H9 (cell line): ENCODE measurements around the gene JADE2. TPM values are rescaled to one million over a fixed set of nuclear protein-coding genes. Genes with fewer than 3 reads are reported as not detected.

Source experiments
- DNase-seq: peaks from one replicate; pipeline ENCODE4 v3.0.0-alpha.2; 2017
- H2AFZ ChIP-seq: one replicate; pipeline ENCODE4 v1.6.1; 2013; ENCODE audit warnings: mild to moderate bottlenecking, low read length, control low read depth, moderate library complexity
- H2AK5ac ChIP-seq: 2 replicates; pipeline ENCODE4 v1.6.1; 2013; ENCODE audit warnings: low read length, control low read depth, mixed read lengths; ENCODE audit not compliant: insufficient read length
- H2BK120ac ChIP-seq: one replicate; pipeline ENCODE4 v1.6.1; 2013; ENCODE audit warnings: low read depth, mild to moderate bottlenecking, low read length, control low read depth, inconsistent platforms; ENCODE audit not compliant: poor library complexity, severe bottlenecking
- H2BK12ac ChIP-seq: 2 replicates; pipeline ENCODE4 v1.6.1; 2013; ENCODE audit warnings: low read length, control low read depth, mixed read lengths, low read depth; ENCODE audit not compliant: insufficient read length
- H2BK15ac ChIP-seq: 2 replicates; pipeline ENCODE4 v1.6.1; 2013; ENCODE audit warnings: low read depth, low read length, control low read depth
- H2BK20ac ChIP-seq: one replicate; pipeline ENCODE4 v1.6.1; 2013; ENCODE audit warnings: low read depth, mild to moderate bottlenecking, low read length, control low read depth, inconsistent platforms; ENCODE audit not compliant: poor library complexity, severe bottlenecking
- H2BK5ac ChIP-seq: 2 replicates; pipeline ENCODE4 v1.6.1; 2013; ENCODE audit warnings: low read length, control low read depth, mixed read lengths; ENCODE audit not compliant: insufficient read length
- H3K14ac ChIP-seq: 2 replicates; pipeline ENCODE4 v1.6.1; 2013; ENCODE audit warnings: low read length, control low read depth; ENCODE audit not compliant: insufficient read depth
- H3K18ac ChIP-seq: 2 replicates; pipeline ENCODE4 v1.6.1; 2013; ENCODE audit warnings: low read depth, mild to moderate bottlenecking, mixed read lengths, low read length, control low read depth; ENCODE audit not compliant: insufficient read length
- H3K23ac ChIP-seq: 2 replicates; pipeline ENCODE4 v1.6.1; 2013; ENCODE audit warnings: low read length, control low read depth, mixed read lengths, low read depth; ENCODE audit not compliant: insufficient read length
- H3K23me2 ChIP-seq: 2 replicates; pipeline ENCODE4 v1.6.1; 2013; ENCODE audit warnings: low read depth, mild to moderate bottlenecking, mixed read lengths, low read length, control low read depth; ENCODE audit not compliant: insufficient read length, poor library complexity, severe bottlenecking
- H3K27ac ChIP-seq: 2 replicates; pipeline ENCODE4 v1.5.1; 2013; ENCODE audit warnings: low read length, control low read depth, mixed read lengths, low read depth; ENCODE audit not compliant: insufficient read length
- H3K27me3 ChIP-seq: 2 replicates; pipeline ENCODE4 v1.6.1; 2013; ENCODE audit warnings: low read length, control low read depth, inconsistent platforms; ENCODE audit not compliant: insufficient read depth
- H3K4ac ChIP-seq: 2 replicates; pipeline ENCODE4 v1.6.1; 2013; ENCODE audit warnings: low read depth, mild to moderate bottlenecking, control low read depth, inconsistent platforms, low read length, moderate library complexity
- H3K4me1 ChIP-seq: 2 replicates; pipeline ENCODE4 v1.6.1; 2013; ENCODE audit warnings: low read length, control low read depth, inconsistent platforms; ENCODE audit not compliant: insufficient read depth
- H3K4me2 ChIP-seq: 2 replicates; pipeline ENCODE4 v1.6.1; 2013; ENCODE audit warnings: low read length, control low read depth, mixed read lengths; ENCODE audit not compliant: insufficient read length, insufficient read depth
- H3K56ac ChIP-seq: 2 replicates; pipeline ENCODE4 v1.6.1; 2013; ENCODE audit warnings: low read depth, mild to moderate bottlenecking, mixed read lengths, low read length, control low read depth; ENCODE audit not compliant: insufficient read length
- H3K79me1 ChIP-seq: 2 replicates; pipeline ENCODE4 v1.6.1; 2013; ENCODE audit warnings: low read depth, mild to moderate bottlenecking, moderate library complexity, low read length, control low read depth, inconsistent platforms; ENCODE audit not compliant: insufficient read depth, poor library complexity, severe bottlenecking
- H3K79me2 ChIP-seq: 2 replicates; pipeline ENCODE4 v1.6.1; 2013; ENCODE audit warnings: low read length, control low read depth, inconsistent platforms; ENCODE audit not compliant: insufficient read depth
- H3K9ac ChIP-seq: 2 replicates; pipeline ENCODE4 v1.6.1; 2013; ENCODE audit warnings: low read length, control low read depth, mixed read lengths; ENCODE audit not compliant: insufficient read length; ENCODE audit errors: extremely low read depth
- H3K9me3 ChIP-seq: one replicate; pipeline ENCODE4 v1.6.1; 2013; ENCODE audit warnings: low read depth, low read length, inconsistent platforms; ENCODE audit not compliant: control insufficient read depth
- H3T11ph ChIP-seq: one replicate; pipeline ENCODE4 v1.6.1; 2013; ENCODE audit warnings: mild to moderate bottlenecking, low read length, control low read depth, inconsistent platforms
- H4K20me1 ChIP-seq: one replicate; pipeline ENCODE4 v1.6.1; 2013; ENCODE audit not compliant: control insufficient read depth, insufficient read length, insufficient read depth
- H4K5ac ChIP-seq: 2 replicates; pipeline ENCODE4 v1.6.1; 2013; ENCODE audit warnings: low read depth, mild to moderate bottlenecking, mixed read lengths, low read length, control low read depth; ENCODE audit not compliant: insufficient read length
- H4K8ac ChIP-seq: replicated peaks from 2 replicates; pipeline ENCODE4 v1.6.1; 2013; ENCODE audit warnings: low read length, control low read depth, mixed read lengths, low read depth; ENCODE audit not compliant: insufficient read length
- H4K91ac ChIP-seq: 2 replicates; pipeline ENCODE4 v1.6.1; 2013; ENCODE audit warnings: low read depth, mild to moderate bottlenecking, moderate library complexity, mixed read lengths, low read length, control low read depth; ENCODE audit not compliant: insufficient read length
- H3K27ac Mint-ChIP-seq, 3 experiments: 2 replicates in 2 of 3; 3 replicates in 1 of 3; pipeline ENCODE4 v1.8.0; 2020 to 2021; ENCODE audit warnings: mixed read lengths in 3 of 3, mild to moderate bottlenecking in 1 of 3, moderate library complexity in 1 of 3
- H3K27me3 Mint-ChIP-seq: 2 replicates; pipeline ENCODE4 v1.8.0; 2021; ENCODE audit warnings: low read depth, mild to moderate bottlenecking, moderate library complexity, mixed read lengths
- H3K36me3 Mint-ChIP-seq, 3 experiments: 2 replicates in 2 of 3; 3 replicates in 1 of 3; pipeline ENCODE4 v1.8.0; 2020 to 2021; ENCODE audit warnings: low read depth in 3 of 3, mixed read lengths in 3 of 3; ENCODE audit not compliant: insufficient read depth in 1 of 3
- H3K4me1 Mint-ChIP-seq, 2 experiments: 2 replicates each; pipeline ENCODE4 v1.8.0; 2020; ENCODE audit warnings: mixed read lengths in 2 of 2
- H3K4me3 Mint-ChIP-seq, 2 experiments: 2 replicates in 1 of 2; 3 replicates in 1 of 2; pipeline ENCODE4 v1.8.0; 2020 to 2021; ENCODE audit warnings: mild to moderate bottlenecking in 2 of 2, mixed read lengths in 2 of 2, moderate library complexity in 1 of 2
- H3K9me3 Mint-ChIP-seq, 2 experiments: 2 replicates in 1 of 2; 3 replicates in 1 of 2; pipeline ENCODE4 v1.8.0; 2020; ENCODE audit warnings: mild to moderate bottlenecking in 2 of 2, mixed read lengths in 2 of 2, moderate library complexity in 1 of 2
- CTCF ChIP-seq: fragments of 200-600 bp; sonication (generic); conservative IDR thresholded peaks from 3 replicates; pipeline ENCODE4 v1.8.0; 2021; ENCODE audit warnings: antibody characterized with exemption, mild to moderate bottlenecking
- WGBS: extraction: QIAGEN DNeasy Blood & Tissue Kit; methylation state at CpG from one replicate; pipeline ENCODE4 v1.1.7; 2013; ENCODE audit warnings: missing lambda C conversion rate, low lambda C conversion rate, mixed read lengths; ENCODE audit not compliant: insufficient read length; ENCODE audit errors: extremely low coverage; 5-methylcytosine and 5-hydroxymethylcytosine counted together
- total RNA-seq: library from RNA; stranded (reverse); gene quantifications from 2 replicates; pipeline ENCODE4 v1.2.1, GENCODE V29; 2021

JADE2 gene
- total RNA-seq, 1 experiment from 2014 or later: 99.7 TPM

GRCh38 chr5:134525683-134526482, 413 bp downstream of the JADE2 start:
- Histone ChIP-seq H2AFZ (no peak overlapping the region), H2BK120ac (no peak overlapping the region), H3K14ac (peak overlapping the region; percentile 66), H2BK15ac (no peak overlapping the region), H3K4me1 (peaks cover 2% of the 10 kb centered on the region; the same call in 1 of the 2 replicates), H4K91ac (no peak overlapping the region), H3K23ac (no peak overlapping the region), H2BK5ac (no peak overlapping the region), H4K20me1 (no peaks in the 10 kb centered on the region), H4K8ac (no peak overlapping the region), H3K4ac (no peak overlapping the region), H3K4me2 (peak overlapping the region; percentile 81), H2BK12ac (no peak overlapping the region), H3K18ac (peak overlapping the region; percentile 68), H3K23me2 (peaks cover 18% of the 10 kb centered on the region), H3K9me3 (no peaks in the 10 kb centered on the region), H3K79me1 (peaks cover 7% of the 10 kb centered on the region), H3K27ac (no peak overlapping the region), H3K56ac (no peak overlapping the region), H2AK5ac (no peak overlapping the region), H4K5ac (no peak overlapping the region), H3T11ph (no peak overlapping the region), H3K79me2 (peaks cover 22% of the 10 kb centered on the region; the same call in 1 of the 2 replicates), H3K9ac (peak overlapping the region; percentile 68), H3K27me3 (no peaks in the 10 kb centered on the region), H2BK20ac (no peak overlapping the region)
- Mint-ChIP-seq H3K36me3 (peaks cover 0 to 5% (median 0%) of the 10 kb centered on the region in 3 experiments; a peak in 3 of 7 replicates), H3K4me1 (peaks cover 41 to 44% of the 10 kb centered on the region in 2 experiments), H3K9me3 (no peaks in the 10 kb centered on the region; a peak in 1 of 5 replicates), H3K4me3 (peak overlapping the region; percentile 97 to 99), H3K27ac (peak overlapping the region; percentile 95 to 98 (median 97); a peak in 6 of 7 replicates), H3K27me3 (peaks cover 3% of the 10 kb centered on the region; the same call in 1 of the 2 replicates)
- no CpG with 5 or more reads among the region's 84 CpGs for WGBS
- DNase-seq: peak; percentile 70
- no peak for TF ChIP-seq CTCF
